Left colon (tissue), 2 donors: Measurements from ENCODE around the gene ARF3. TPM values are rescaled to one million over a fixed set of nuclear protein-coding genes. Genes with fewer than 3 reads are reported as not detected.
A peak's percentile ranks its signal among the peaks of the same experiment; 100 is the strongest.

Experiments
- ATAC-seq: fragments of 200-7000 bp; cut with Tn5 transposase; one replicate; pipeline ENCODE4 v1.9.1; 2020; ENCODE audit warnings: mild to moderate bottlenecking, moderate library complexity
- DNase-seq, 2 donors: peaks; one replicate each; pipeline ENCODE4 v3.0.0-alpha.2; 2020
- intact Hi-C, 2 donors: fragments of 100-400 bp; cut with DNase I in 1 of 2; cut with micrococcal nuclease in 1 of 2; formaldehyde crosslinking; loops; one replicate each; pipeline versions ENCODE4 v1.11.2 to v1.14.0; 2022; cut with DNase I, micrococcal nuclease
- total RNA-seq, 2 donors: library from RNA; stranded (reverse); fragmentation: NEBNext Ultra II Directional; extraction: Animal tissue kit (Norgen Biotek cat#: 25700); gene quantifications; one replicate each; pipeline ENCODE4 v1.2.1, GENCODE V29; 2021
- donor health status: DM: no; HTN: no; CAD: no.
- donor health status: DM: yes; HTN: yes; CAD: no.

ARF3 gene
- total RNA-seq, 2 donors from 2014 or later = 271 to 304 TPM

GRCh38 chr12:48985901-48986300 is 28.6 kb upstream of the ARF3 start:
- no peak for ATAC-seq
- no peak for DNase-seq
- intact Hi-C loops = no loop called here

- DNase-seq (peak in 1 of 2 donors; percentile 57), ATAC-seq (peak; percentile 80)
- intact Hi-C loops = no loop called here
Measured at GRCh38 chr12:48985475-48985897, 28.2 kb upstream of the ARF3 start.

DNA sequence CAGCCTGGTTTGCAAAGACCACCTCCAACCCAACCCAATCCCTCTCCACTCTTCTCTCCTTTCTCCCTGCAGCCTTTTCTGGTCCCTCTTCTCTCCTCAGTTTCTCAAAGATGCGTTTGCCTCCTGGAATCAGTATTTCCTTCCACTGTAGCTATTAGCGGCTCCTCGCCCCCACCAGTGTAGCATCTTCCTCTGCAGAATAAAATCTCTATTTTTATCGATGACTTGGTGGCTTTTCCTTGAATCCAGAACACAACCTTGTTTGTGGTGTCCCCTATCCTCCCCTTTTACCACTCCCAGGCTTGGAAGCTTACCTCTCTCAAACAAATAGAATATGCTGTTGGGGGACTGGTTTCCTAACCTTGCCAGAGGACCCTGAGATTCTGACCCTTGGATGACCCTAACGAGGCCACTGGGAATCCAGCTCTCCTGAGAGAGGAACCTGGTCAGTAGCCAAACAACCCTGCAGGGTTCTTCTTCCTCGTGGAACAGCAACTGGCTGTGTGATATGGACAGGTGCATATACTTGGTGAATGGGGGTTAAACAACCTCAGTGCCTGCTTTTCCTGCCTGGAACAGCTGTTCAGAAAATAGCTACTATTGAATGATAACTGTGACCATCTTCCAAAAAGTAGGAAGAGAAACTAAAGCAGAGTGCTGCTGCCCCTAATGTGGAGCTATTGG is 25.3 kb upstream of the ARF3 start:
- DNase-seq (no peak), ATAC-seq (no peak)
- intact Hi-C loops = no loop called here

DNA sequence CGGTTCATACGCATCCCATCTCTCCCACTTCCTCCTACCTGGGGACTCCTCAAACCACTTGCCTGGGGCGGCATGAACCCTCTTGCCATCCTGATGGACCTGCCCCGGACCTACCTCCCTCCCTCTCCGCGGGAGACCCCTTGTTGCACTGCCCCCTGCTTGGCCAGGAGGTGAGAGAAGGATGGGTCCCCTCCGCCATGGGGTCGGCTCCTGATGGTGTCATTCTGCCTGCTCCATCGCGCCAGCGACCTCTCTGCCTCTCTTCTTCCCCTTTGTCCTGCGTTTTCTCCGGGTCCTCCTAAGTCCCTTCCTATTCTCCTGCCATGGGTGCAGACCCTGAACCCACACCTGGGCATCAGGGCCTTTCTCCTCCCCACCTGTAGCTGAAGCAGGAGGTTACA is 24.5 kb upstream of the ARF3 start:
- no peak for DNase-seq
- intact Hi-C loops = no loop called here

DNA sequence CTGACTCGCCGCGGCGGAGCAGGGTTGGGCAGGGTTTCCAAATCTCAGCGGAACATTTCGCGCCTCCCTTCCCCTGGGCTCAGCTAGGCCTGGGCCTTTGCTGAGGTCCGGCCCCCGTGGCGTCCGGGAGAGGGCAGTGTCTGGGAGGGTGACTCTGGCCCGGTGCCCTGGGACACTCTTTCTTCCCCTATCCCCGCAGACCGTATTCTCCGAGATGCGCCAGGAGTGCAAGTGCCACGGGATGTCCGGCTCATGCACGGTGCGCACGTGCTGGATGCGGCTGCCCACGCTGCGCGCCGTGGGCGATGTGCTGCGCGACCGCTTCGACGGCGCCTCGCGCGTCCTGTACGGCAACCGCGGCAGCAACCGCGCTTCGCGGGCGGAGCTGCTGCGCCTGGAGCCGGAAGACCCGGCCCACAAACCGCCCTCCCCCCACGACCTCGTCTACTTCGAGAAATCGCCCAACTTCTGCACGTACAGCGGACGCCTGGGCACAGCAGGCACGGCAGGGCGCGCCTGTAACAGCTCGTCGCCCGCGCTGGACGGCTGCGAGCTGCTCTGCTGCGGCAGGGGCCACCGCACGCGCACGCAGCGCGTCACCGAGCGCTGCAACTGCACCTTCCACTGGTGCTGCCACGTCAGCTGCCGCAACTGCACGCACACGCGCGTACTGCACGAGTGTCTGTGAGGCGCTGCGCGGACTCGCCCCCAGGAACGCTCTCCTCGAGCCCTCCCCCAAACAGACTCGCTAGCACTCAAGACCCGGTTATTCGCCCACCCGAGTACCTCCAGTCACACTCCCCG is 23.9 kb upstream of the ARF3 start:
- DNase-seq = peak in 1 of 2 donors; percentile 52
- ATAC-seq = peak; percentile 36
- intact Hi-C loops = no loop called here

More for the DNA sequence above, 24.5 kb upstream of the ARF3 start:
- ATAC-seq = no peak

DNA sequence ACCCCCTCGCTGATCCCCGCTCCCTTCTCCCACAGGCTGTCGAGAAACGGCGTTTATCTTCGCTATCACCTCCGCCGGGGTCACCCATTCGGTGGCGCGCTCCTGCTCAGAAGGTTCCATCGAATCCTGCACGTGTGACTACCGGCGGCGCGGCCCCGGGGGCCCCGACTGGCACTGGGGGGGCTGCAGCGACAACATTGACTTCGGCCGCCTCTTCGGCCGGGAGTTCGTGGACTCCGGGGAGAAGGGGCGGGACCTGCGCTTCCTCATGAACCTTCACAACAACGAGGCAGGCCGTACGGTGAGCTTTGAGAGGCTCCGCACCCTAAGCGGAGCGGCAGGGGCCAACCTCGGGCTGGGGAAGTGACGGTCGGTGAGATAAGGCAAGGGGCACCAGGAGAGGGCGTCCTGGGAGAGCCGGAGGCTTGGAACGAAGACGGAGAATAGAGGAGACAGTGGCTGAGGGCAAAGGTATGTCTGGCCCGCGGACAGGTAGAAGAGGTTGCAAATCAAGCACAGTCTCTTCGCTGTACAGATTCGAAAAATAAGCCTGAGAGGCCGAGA is 23.2 kb upstream of the ARF3 start:
- peak in 1 of 2 donors; percentile 60 for DNase-seq
- peak; percentile 52 for ATAC-seq
- intact Hi-C loops = no loop called here

- DNase-seq = peak in 1 of 2 donors; percentile 49
Measured at GRCh38 chr12:48979602-48980388, 22.5 kb upstream of the ARF3 start.

DNA sequence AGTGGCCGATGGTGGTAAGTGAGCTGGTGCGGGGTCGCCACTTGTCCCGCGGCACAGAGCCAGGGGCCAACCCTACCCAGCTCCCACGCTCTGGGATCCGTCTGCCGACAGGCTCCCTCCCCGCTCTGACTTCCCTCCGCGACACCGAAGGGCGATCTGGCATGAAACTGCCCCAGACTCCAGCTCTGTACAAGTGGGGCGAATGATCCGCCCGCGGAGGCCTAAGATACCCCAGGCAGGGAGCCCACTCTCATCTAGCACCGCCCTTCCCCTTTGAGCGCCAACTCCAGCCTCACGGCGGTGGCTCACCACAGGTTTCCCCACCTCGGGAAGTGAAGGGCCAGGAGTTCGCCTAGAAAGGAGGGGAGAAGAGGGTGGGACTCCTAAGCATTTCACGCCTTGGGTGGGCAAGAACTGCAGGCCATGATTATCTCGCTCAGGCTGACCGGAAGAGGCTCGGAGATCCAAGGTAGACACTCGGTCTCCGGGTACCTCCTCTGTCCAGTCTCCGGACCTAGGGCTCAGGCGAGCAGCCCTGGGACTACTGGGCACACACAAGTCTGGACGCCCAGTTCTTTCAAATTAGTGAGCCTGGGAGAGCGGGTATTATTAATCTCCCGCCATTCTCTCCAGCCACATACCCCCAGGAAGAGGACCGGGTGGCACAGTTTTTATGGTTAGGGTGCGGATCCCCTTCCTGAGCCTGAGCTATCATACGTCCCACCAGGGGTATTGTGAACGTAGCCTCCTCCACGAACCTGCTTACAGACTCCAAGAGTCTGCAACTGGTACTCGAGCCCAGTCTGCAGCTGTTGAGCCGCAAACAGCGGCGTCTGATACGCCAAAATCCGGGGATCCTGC is 21.7 kb upstream of the ARF3 start:
- no peak for DNase-seq
- intact Hi-C loops = no loop called here
- no peak for ATAC-seq

More at GRCh38 chr12:48979602-48980388, 22.5 kb upstream of the ARF3 start:
- intact Hi-C loops = no loop called here
- peak; percentile 16 for ATAC-seq

- intact Hi-C loops = no loop called here
- DNase-seq = no peak
- peak; percentile 12 for ATAC-seq
Measured at GRCh38 chr12:48978291-48978740, 21.0 kb upstream of the ARF3 start, which contains the start of gene WNT1. WNT1 (plus strand) TSS chr12:48978322; CDS start chr12:48978651, 329 bp downstream.

DNA sequence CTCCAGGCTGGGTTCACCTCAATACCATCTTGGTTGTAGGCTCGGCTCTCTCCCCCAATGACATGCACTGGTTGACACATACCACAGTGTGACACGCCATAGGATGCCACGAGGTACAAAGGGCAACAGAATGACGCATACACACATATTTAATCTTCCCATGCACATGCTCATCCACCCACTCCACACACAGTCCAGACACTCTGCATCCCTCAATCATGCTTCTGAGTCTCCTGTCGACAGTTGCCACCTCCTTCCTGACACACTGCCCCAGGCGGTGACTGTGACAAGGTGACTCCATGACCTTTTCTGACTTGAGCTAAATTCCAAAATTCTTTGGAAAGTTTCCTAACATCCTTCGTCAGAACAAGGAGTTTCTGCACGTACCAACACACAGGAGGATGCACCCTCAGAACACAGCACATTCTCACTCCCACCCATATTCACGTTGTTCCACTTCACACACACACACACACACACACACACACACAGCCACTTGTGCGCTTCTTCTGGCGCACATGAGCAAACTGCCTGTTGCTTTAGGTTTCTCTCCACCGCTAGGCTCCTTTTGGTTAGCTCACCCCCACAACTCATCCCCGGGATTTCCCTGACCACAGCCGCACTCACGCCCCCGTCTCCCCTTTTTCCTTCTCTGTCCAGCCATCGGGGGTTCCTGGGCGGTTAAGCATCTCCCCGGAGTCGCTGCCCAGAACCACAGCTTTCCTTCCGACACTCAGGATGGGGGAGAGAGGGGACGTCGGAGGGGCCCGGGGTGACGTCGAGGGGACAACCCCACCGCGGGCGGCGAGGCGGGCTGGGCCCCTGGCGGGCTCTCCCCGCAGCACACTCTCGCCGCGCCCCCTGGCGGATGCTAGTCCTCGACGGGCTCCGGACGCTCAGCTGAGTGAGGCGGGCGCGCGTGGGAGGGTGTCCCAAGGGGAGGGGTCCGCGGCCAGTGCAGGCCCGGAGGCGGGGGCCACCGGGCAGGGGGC is 20.3 kb upstream of the ARF3 start:
- DNase-seq (peak in 1 of 2 donors; percentile 86), ATAC-seq (peak; percentile 56)
- intact Hi-C loops = no loop called here

GRCh38 chr12:48973941-48974673 is 16.8 kb upstream of the ARF3 start:
- peak in 1 of 2 donors; percentile 60 for DNase-seq
- peak; percentile 33 for ATAC-seq
- intact Hi-C loops = no loop called here

GRCh38 chr12:48973531-48973930 is 16.2 kb upstream of the ARF3 start:
- DNase-seq (no peak), ATAC-seq (no peak)
- intact Hi-C loops = no loop called here

GRCh38 chr12:48972952-48973483 is 15.7 kb upstream of the ARF3 start:
- DNase-seq = no peak
- ATAC-seq = no peak
- intact Hi-C loops = no loop called here

DNA sequence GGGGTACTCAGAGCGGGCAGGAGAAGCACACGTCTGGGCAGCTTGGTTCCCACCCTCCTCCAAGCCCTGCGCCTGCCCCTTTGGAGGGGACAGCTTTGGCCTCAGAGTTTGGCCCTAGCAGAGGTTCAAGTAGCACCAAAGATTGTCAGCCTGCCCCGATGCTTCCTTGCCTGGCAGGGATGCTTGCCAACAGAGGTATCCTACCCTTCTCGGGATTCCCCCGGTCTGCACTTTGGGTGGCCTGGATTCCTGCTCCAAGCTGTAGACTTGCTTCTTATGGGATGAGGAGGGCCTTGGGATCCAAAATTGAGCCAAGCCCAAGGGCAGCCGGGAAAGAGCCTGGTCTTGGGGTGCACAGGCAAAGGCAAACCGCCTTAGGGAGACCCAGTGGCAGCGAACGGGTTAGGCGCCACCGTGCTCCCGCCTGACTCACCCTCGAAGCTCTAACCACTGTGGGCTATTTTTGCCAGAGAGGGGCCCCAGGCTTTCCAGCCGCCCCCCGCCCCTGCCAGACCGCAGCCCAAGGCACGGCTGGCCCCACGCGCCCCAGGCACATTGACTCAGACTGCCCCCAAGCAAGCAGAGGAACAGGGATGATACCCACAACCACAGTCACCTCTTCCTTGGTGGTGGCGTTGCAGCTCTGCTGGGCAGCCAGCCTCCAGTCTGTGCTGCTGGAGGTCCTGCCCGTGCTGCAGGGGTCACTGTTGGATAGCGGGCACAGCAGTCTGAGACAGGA is 15.1 kb upstream of the ARF3 start:
- intact Hi-C loops = no loop called here
- DNase-seq (no peak), ATAC-seq (no peak)

DNA sequence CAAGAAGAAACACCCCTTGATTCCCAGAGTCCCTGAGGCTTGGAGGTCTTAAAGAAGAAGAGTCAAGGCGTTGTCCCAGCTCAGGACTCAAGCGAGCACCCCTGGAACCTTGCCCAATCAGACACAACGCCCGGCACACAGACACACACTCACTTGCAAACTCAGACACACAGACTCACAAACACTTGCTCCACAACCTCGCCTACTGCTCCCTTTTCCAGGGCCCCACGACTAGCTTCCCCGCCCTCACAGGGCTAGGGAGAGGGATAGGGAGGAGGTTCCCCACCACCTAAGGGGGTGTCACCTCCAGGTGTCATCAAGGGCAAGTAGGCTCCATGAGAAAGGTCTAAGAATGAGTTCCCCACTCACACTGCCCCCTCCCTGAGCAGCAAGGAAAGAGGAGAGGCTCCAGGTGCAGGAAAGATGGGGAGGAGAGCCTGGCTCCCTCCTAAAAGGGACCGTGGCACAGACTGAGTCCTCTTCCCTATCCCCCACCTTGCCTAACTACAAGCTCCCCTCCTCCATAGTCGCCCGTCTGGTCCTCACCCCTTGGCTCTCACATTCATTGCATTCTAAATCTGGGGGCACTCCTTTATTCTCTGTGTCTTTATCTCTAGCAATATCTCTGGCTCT is 13.5 kb upstream of the ARF3 start:
- intact Hi-C loops = no loop called here
- DNase-seq = no peak
- ATAC-seq = no peak
